ENCODE results near the gene CREB5. TPM values are rescaled to one million over a fixed set of nuclear protein-coding genes. Genes with fewer than 3 reads are reported as not detected.

Gene CREB5
- total RNA-seq, 1 experiment from 2014 or later = 2.1 TPM

GRCh38 chr7:28598586-28598985 lies 186.3 kb downstream of the CREB5 start:
- DNase-seq = no peak
- Histone ChIP-seq H3K4me2 (no peak overlapping the region), H3K4me1 (replicated peaks; ENCODE audit: insufficient read depth) (no peaks in the 10 kb centered on the region), H3K9me2 (ENCODE audit: insufficient read depth) (no peaks in the 10 kb centered on the region), H3K4me3 (no peak overlapping the region), H3K27me3 (ENCODE audit: insufficient read depth, low read depth) (no peaks in the 10 kb centered on the region), H3K27ac (no peak overlapping the region), H4K20me1 (ENCODE audit: insufficient read depth) (no peaks in the 10 kb centered on the region), H3K79me2 (ENCODE audit: low read depth) (no peaks in the 10 kb centered on the region), H3K9me3 (ENCODE audit: insufficient read depth, low read depth) (peaks cover 4% of the 10 kb centered on the region; the same call in 1 of the 2 replicates), H3K36me3 (ENCODE audit: low read depth) (no peaks in the 10 kb centered on the region), H3F3A (ENCODE audit: insufficient read depth, low read depth) (no peaks in the 10 kb centered on the region), H2AFZ (no peak overlapping the region)
- intact Hi-C loops (cut with micrococcal nuclease; ENCODE audit: unreplicated experiment) = no loop called here
- TF ChIP-seq EZH2 (IDR thresholded peaks at IDR 0.05; ENCODE audit: low read depth) = no peak
- TF ChIP-seq CTCF (conservative IDR thresholded peaks at IDR 0.05) = no peak
- ChIA-PET POLR2A (ENCODE audit: unreplicated experiment) (no interaction called here), CTCF (no interaction called here)
- BruUV-seq (replicated peaks) = no TSS peak

GRCh38 chr7:28599411-28599810 lies 187.1 kb downstream of the CREB5 start:
- TF ChIP-seq EZH2 (IDR thresholded peaks at IDR 0.05; ENCODE audit: low read depth) (no peak), CTCF (conservative IDR thresholded peaks at IDR 0.05) (no peak)
- Histone ChIP-seq H3K4me3 (no peak overlapping the region), H3K9me3 (ENCODE audit: insufficient read depth, low read depth) (peaks cover 4% of the 10 kb centered on the region; the same call in 1 of the 2 replicates), H3K27ac (no peak overlapping the region), H3K4me2 (no peak overlapping the region), H3K36me3 (ENCODE audit: low read depth) (no peaks in the 10 kb centered on the region), H3K27me3 (ENCODE audit: insufficient read depth, low read depth) (no peaks in the 10 kb centered on the region), H3K79me2 (ENCODE audit: low read depth) (no peaks in the 10 kb centered on the region), H3F3A (ENCODE audit: insufficient read depth, low read depth) (no peaks in the 10 kb centered on the region), H2AFZ (no peak overlapping the region), H3K4me1 (replicated peaks; ENCODE audit: insufficient read depth) (no peaks in the 10 kb centered on the region), H3K9me2 (ENCODE audit: insufficient read depth) (no peaks in the 10 kb centered on the region), H4K20me1 (ENCODE audit: insufficient read depth) (no peaks in the 10 kb centered on the region)
- intact Hi-C loops (cut with micrococcal nuclease; ENCODE audit: unreplicated experiment) = no loop called here
- no peak for DNase-seq
- POLR2A ChIA-PET (ENCODE audit: unreplicated experiment) = no interaction called here
- no TSS peak for BruUV-seq (replicated peaks)
- CTCF ChIA-PET = no interaction called here

- H3K36me3 ChIP-seq (ENCODE audit: low read depth) = no peaks in the 10 kb centered on the region
- no peak overlapping the region for H3K27ac ChIP-seq
- no peaks in the 10 kb centered on the region for H3K4me1 ChIP-seq (replicated peaks; ENCODE audit: insufficient read depth)
- no TSS peak for BruUV-seq (replicated peaks)
- no peak overlapping the region for H3K4me3 ChIP-seq
- no peaks in the 10 kb centered on the region for H3K9me2 ChIP-seq (ENCODE audit: insufficient read depth)
- TF ChIP-seq CTCF (conservative IDR thresholded peaks at IDR 0.05) (no peak), EZH2 (IDR thresholded peaks at IDR 0.05; ENCODE audit: low read depth) (no peak)
- H3K79me2 ChIP-seq (ENCODE audit: low read depth) = no peaks in the 10 kb centered on the region
- intact Hi-C loops (cut with micrococcal nuclease; ENCODE audit: unreplicated experiment) = no loop called here
- no peaks in the 10 kb centered on the region for H4K20me1 ChIP-seq (ENCODE audit: insufficient read depth)
- no peak for DNase-seq
- peaks cover 13% of the 10 kb centered on the region; the same call in 1 of the 2 replicates for H3K9me3 ChIP-seq (ENCODE audit: insufficient read depth, low read depth)
- H3F3A ChIP-seq (ENCODE audit: insufficient read depth, low read depth) = no peaks in the 10 kb centered on the region
- H3K4me2 ChIP-seq = no peak overlapping the region
- H3K27me3 ChIP-seq (ENCODE audit: insufficient read depth, low read depth) = no peaks in the 10 kb centered on the region
- CTCF ChIA-PET = no interaction called here
- POLR2A ChIA-PET (ENCODE audit: unreplicated experiment) = no interaction called here
- H2AFZ ChIP-seq = no peak overlapping the region
Measured at GRCh38 chr7:28602282-28602681, 190.0 kb downstream of the CREB5 start.
